Activated T-helper 1 cell treated with anti-CD3 and anti-CD28 coated beads, Interleukin-12 subunit alpha, Interleukin-12 subunit beta, Interleukin-2, Interleukin-4 antibody, amounts not matched to agents 30 ng/mL and 10 ng/mL and 1 ng/mL, durations not matched to agents 14 hours and 24 hours and 36 hours (primary cell): Measurements from ENCODE around the gene ZNF423. TPM values are rescaled to one million over a fixed set of nuclear protein-coding genes. Genes with fewer than 3 reads are reported as not detected.

Experiments used
- DNase-seq: peaks from one replicate; pipeline ENCODE4 v3.0.0; 2021; ENCODE audit warnings: low spot score
- H3K27ac Mint-ChIP-seq: one replicate; pipeline ENCODE4 v1.8.0; 2021; ENCODE audit warnings: mild to moderate bottlenecking, mixed read lengths
- H3K27me3 Mint-ChIP-seq: one replicate; pipeline ENCODE4 v1.8.0; 2022; ENCODE audit warnings: mild to moderate bottlenecking, moderate library complexity, mixed read lengths; ENCODE audit not compliant: insufficient read depth
- H3K36me3 Mint-ChIP-seq: one replicate; pipeline ENCODE4 v1.8.0; 2021; ENCODE audit warnings: low read depth, mixed read lengths
- H3K4me1 Mint-ChIP-seq: one replicate; pipeline ENCODE4 v1.8.0; 2021; ENCODE audit warnings: low read depth, mixed read lengths
- H3K4me3 Mint-ChIP-seq: one replicate; pipeline ENCODE4 v1.8.0; 2021; ENCODE audit warnings: mild to moderate bottlenecking, moderate library complexity, mixed read lengths
- H3K9me3 Mint-ChIP-seq: one replicate; pipeline ENCODE4 v1.8.0; 2021; ENCODE audit warnings: mixed read lengths
- intact Hi-C: fragments of 100-400 bp; cut with micrococcal nuclease; formaldehyde crosslinking; loops from one replicate; pipeline ENCODE4 v1.15.1; 2024
- total RNA-seq: library from RNA; stranded (reverse); gene quantifications from 2 replicates; pipeline ENCODE4 v1.2.3, GENCODE V29; 2022

Gene ZNF423
- total RNA-seq, 1 donor from 2014 or later, result not detected

DNA sequence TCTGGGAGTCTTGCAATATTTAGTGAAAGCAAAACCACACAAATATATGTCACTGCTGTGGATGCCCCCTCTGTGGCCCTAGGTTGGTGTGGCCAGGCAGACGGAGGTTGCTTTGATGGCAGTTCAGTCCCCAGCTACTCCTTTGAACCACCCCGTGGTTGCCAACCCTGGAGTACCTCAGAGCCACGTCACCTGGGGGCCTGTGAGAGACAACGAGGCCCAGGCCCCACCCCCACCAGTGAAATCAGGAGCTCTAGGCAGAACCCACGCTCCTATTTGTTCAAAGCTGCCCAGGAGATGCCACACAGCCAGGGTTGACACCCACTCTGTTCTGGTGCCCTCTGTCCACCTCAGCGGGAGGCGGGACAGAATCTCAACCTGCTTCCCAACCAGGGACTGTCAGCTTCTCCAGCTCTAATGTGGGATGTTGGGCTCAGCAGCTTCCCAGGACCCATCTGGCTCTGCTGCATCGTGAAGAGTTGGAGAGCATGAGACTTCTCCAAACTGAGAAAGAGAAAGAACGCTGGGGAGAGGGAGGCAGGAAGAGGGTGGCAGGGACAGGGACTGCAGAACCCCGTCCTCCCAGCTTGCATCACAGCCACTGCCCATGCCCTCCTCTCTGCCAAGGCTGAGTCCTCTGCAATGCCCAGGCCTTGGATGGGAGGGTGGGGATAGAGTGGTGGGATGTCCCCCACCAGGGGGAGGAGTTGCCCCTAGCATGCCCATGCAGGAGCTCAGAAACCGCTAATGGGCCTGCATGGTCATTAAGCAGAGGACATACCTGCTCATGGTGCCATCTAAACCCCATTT lies 400.5 kb downstream of the ZNF423 start:
- H3K4me1 Mint-ChIP-seq, result no peaks in the 10 kb centered on the region
- no peak overlapping the region for H3K4me3 Mint-ChIP-seq
- intact Hi-C loops, result no loop called here
- no peak overlapping the region for H3K27ac Mint-ChIP-seq
- peaks cover 11% of the 10 kb centered on the region for H3K27me3 Mint-ChIP-seq
- H3K9me3 Mint-ChIP-seq, result no peaks in the 10 kb centered on the region
- no peak for DNase-seq
- H3K36me3 Mint-ChIP-seq, result no peaks in the 10 kb centered on the region

DNA sequence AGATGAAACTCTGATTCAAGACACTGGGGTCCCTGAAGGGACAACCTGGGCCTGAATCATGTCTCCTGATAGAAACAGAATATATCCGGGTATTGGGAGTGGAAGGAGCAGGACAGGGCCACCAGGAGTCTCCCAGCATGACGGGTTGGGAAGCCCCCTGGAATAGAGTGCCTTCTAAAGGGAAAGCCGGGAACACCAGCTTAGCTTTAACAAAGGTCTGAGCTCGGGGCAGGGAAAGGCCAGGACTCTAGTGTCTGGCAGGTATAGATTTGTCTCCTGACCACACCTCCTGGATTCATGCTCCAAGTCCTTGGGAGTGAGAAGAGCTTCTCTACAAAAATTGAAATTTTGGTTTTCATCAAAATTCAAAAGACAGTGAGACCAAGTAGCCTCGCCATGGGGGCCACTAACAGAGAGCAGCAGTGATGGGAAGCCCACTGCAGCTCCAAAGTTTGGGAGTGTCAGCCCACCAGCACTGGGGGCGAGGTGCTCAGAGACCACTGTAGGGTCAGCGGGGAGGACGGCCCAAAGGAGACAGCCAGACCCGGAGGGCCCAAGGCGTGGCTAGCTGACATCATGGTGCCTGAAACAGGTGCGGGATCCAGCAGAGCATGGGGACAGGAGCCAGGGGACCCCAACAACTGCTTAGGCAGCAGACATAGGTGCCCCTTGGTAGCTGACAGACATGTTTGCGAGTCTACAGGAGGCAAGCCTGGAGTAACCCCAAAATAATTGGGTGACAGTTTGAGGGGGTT lies 401.3 kb downstream of the ZNF423 start:
- Mint-ChIP-seq H3K36me3 (no peaks in the 10 kb centered on the region), H3K9me3 (no peaks in the 10 kb centered on the region), H3K4me3 (no peak overlapping the region), H3K27me3 (peaks cover 11% of the 10 kb centered on the region), H3K27ac (no peak overlapping the region), H3K4me1 (no peaks in the 10 kb centered on the region)
- DNase-seq, result no peak
- intact Hi-C loops, result no loop called here

DNA sequence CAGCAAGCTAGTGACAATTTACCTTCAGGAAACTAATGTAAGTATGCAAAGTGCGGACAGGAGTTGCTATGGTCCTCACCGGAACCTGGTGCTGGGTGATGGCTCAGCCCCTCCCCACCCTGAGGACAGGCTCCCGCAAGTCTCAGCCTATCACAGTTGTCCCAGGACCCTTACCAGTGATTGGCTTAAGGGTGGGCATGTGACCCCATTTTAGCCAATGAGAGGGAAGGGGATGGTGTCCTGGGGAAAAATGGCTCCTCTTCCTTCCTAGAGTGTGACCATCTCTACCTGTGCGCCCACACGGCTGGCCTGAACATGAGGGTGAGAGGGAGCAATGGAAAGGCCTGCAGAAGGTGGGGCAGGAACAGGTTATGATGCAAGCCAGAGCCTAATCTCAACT lies 401.9 kb downstream of the ZNF423 start:
- intact Hi-C loops, result no loop called here

GRCh38 chr16:49453021-49453420 lies 402.9 kb downstream of the ZNF423 start:
- H3K36me3 Mint-ChIP-seq, result no peaks in the 10 kb centered on the region
- peaks cover 13% of the 10 kb centered on the region for H3K27me3 Mint-ChIP-seq
- H3K4me3 Mint-ChIP-seq, result no peak overlapping the region
- no peaks in the 10 kb centered on the region for H3K9me3 Mint-ChIP-seq
- no peak for DNase-seq
- intact Hi-C loops, result no loop called here
- H3K4me1 Mint-ChIP-seq, result no peaks in the 10 kb centered on the region
- no peak overlapping the region for H3K27ac Mint-ChIP-seq

More for the DNA sequence above, 401.9 kb downstream of the ZNF423 start:
- DNase-seq, result no peak
- Mint-ChIP-seq H3K27ac (no peak overlapping the region), H3K27me3 (peaks cover 11% of the 10 kb centered on the region), H3K4me3 (no peak overlapping the region), H3K9me3 (no peaks in the 10 kb centered on the region), H3K36me3 (no peaks in the 10 kb centered on the region), H3K4me1 (no peaks in the 10 kb centered on the region)

GRCh38 chr16:49452578-49452977 lies 403.3 kb downstream of the ZNF423 start:
- H3K36me3 Mint-ChIP-seq, result no peaks in the 10 kb centered on the region
- H3K4me1 Mint-ChIP-seq, result no peaks in the 10 kb centered on the region
- H3K4me3 Mint-ChIP-seq, result no peak overlapping the region
- intact Hi-C loops, result no loop called here
- DNase-seq, result no peak
- no peak overlapping the region for H3K27ac Mint-ChIP-seq
- H3K27me3 Mint-ChIP-seq, result peaks cover 13% of the 10 kb centered on the region
- no peaks in the 10 kb centered on the region for H3K9me3 Mint-ChIP-seq

DNA sequence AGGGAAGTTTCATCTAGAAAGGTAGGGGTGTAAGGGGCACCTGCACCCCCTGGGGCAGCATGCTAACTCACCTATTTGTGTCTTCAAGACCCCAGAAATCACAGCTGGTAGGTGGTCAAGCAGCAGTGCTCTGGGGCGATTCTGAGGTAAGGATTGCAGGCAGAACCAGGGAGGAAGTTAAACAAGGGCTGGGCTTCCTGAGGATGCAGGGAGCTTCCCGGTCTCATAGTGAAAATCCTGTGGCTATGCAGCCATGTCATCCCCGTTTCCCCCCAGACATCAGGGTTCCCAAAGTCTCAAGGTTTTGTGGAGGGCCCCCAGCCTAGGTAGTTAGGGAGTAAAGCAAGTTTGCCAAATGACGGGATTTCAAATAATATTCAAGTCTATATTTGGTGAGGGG lies 403.8 kb downstream of the ZNF423 start:
- no peak for DNase-seq
- intact Hi-C loops, result no loop called here
- H3K27me3 Mint-ChIP-seq, result peaks cover 18% of the 10 kb centered on the region
- H3K4me3 Mint-ChIP-seq, result no peak overlapping the region
- H3K4me1 Mint-ChIP-seq, result no peaks in the 10 kb centered on the region
- H3K9me3 Mint-ChIP-seq, result no peaks in the 10 kb centered on the region
- H3K27ac Mint-ChIP-seq, result no peak overlapping the region
- H3K36me3 Mint-ChIP-seq, result no peaks in the 10 kb centered on the region

- intact Hi-C loops, result no loop called here
Observed at GRCh38 chr16:49446805-49447204, 409.1 kb downstream of the ZNF423 start.

GRCh38 chr16:49443576-49443975 lies 412.3 kb downstream of the ZNF423 start:
- H3K4me3 Mint-ChIP-seq, result no peak overlapping the region
- H3K36me3 Mint-ChIP-seq, result no peaks in the 10 kb centered on the region
- intact Hi-C loops, result no loop called here
- no peaks in the 10 kb centered on the region for H3K9me3 Mint-ChIP-seq
- peaks cover 7% of the 10 kb centered on the region for H3K27me3 Mint-ChIP-seq
- DNase-seq, result no peak
- H3K4me1 Mint-ChIP-seq, result peaks cover 20% of the 10 kb centered on the region
- H3K27ac Mint-ChIP-seq, result no peak overlapping the region

More at GRCh38 chr16:49446805-49447204, 409.1 kb downstream of the ZNF423 start:
- Mint-ChIP-seq H3K4me1 (peaks cover 9% of the 10 kb centered on the region), H3K9me3 (no peaks in the 10 kb centered on the region), H3K36me3 (no peaks in the 10 kb centered on the region), H3K27me3 (peaks cover 14% of the 10 kb centered on the region), H3K27ac (no peak overlapping the region), H3K4me3 (no peak overlapping the region)
- DNase-seq, result no peak

DNA sequence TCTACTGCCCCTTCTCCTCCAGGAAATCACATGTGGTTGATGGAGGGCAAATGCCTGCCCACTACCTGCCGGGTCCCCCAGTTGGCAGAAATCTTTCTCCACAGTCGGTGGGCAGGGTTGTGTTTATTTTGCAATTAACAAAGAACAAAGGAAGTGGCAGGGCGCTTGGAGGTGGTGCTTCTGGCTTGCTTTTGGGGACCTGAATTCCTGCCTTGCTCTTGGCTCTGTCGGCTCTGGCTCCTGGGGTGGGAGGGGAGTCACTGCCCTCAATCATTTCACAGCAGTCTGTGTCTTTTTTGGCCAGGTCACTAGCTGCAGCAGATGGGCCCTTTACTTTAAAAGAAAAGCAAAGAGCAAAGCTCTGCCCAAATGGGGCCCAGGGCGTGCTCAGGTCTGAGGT lies 413.1 kb downstream of the ZNF423 start:
- Mint-ChIP-seq H3K27ac (no peak overlapping the region), H3K36me3 (no peaks in the 10 kb centered on the region), H3K4me3 (no peak overlapping the region)

DNA sequence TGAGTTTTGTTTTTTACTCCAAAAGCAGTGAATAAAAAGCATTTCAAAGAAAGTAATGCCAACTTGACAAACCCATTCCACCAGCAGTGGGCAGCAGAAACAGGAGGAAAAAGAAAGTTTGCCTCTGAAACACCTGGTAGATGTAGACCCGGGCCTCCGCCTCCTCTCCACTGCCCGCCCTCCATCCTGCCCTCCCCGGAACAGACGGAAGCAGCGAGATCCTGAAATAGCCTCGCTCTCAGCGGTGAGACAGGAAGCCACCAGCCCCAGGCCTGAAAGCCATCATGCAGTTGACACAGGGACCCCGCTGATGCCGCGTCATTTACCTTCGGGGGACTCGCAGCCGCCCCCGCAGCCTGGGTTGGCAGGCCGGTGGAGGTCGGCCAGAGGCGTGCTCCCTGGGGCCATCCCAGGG lies 414.5 kb downstream of the ZNF423 start:
- H3K4me1 Mint-ChIP-seq, result peaks cover 20% of the 10 kb centered on the region
- no peaks in the 10 kb centered on the region for H3K36me3 Mint-ChIP-seq
- no peaks in the 10 kb centered on the region for H3K9me3 Mint-ChIP-seq
- H3K27ac Mint-ChIP-seq, result peak overlapping the region; percentile 69
- intact Hi-C loops, result no loop called here
- peak; percentile 65 for DNase-seq
- H3K27me3 Mint-ChIP-seq, result peaks cover 1% of the 10 kb centered on the region
- peak overlapping the region; percentile 13 for H3K4me3 Mint-ChIP-seq

More for the DNA sequence above, 413.1 kb downstream of the ZNF423 start:
- no peaks in the 10 kb centered on the region for H3K9me3 Mint-ChIP-seq
- intact Hi-C loops, result no loop called here
- H3K27me3 Mint-ChIP-seq, result peaks cover 7% of the 10 kb centered on the region
- H3K4me1 Mint-ChIP-seq, result peaks cover 20% of the 10 kb centered on the region
- no peak for DNase-seq

- intact Hi-C loops, result no loop called here
- no peaks in the 10 kb centered on the region for H3K36me3 Mint-ChIP-seq
- H3K4me1 Mint-ChIP-seq, result peaks cover 20% of the 10 kb centered on the region
- no peak overlapping the region for H3K27ac Mint-ChIP-seq
- DNase-seq, result no peak
- H3K27me3 Mint-ChIP-seq, result peaks cover 3% of the 10 kb centered on the region
- H3K4me3 Mint-ChIP-seq, result no peak overlapping the region
- H3K9me3 Mint-ChIP-seq, result no peaks in the 10 kb centered on the region
Observed at GRCh38 chr16:49440156-49441065, 415.5 kb downstream of the ZNF423 start.

DNA sequence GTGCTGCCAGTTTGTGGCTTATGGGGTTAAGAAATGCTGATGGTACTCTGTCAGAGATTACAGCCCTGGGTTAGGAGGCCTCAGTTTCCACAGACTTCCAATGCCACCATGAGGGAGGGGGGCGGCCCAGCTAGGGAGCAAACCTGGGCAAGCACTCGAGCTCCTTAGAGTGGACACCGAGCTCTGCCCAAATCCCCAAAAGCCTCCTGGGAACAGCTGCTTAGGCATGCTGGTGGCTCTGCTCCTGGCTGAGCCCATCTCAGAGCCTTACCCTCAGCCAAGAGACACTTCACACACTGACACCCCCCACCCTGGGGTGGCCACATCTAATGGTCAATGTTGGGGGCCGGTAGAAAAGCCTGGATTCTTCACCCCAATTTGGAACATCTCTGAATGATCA lies 416.2 kb downstream of the ZNF423 start:
- Mint-ChIP-seq H3K27me3 (peaks cover 3% of the 10 kb centered on the region), H3K4me3 (no peak overlapping the region), H3K27ac (no peak overlapping the region), H3K36me3 (no peaks in the 10 kb centered on the region), H3K4me1 (peaks cover 20% of the 10 kb centered on the region), H3K9me3 (no peaks in the 10 kb centered on the region)
- intact Hi-C loops, result no loop called here
- DNase-seq, result no peak
